Esophagus mucosa (tissue), 1 donor: ENCODE data around the gene SLC4A1AP. TPM values are rescaled to one million over a fixed set of nuclear protein-coding genes. Genes with fewer than 3 reads are reported as not detected.
"Not testable (repeated sequence)": the region's sequence is repeated elsewhere in the genome, so short reads cannot be mapped to it uniquely, and the experiment has no call there.

Experiments
- ATAC-seq: fragments of 200-7000 bp; cut with Tn5 transposase; one replicate; pipeline ENCODE4 v1.9.1; 2020
- total RNA-seq: library from RNA; stranded (reverse); gene quantifications from one replicate; pipeline ENCODE4 v1.2.4, GENCODE V29; 2023
- donor health status: DM: yes; HTN: yes; CAD: no.

Gene SLC4A1AP
- total RNA-seq, 1 donor from 2014 or later, result 13.3 TPM

GRCh38 chr2:27652790-27653189 is 10.9 kb upstream of the SLC4A1AP start:
- ATAC-seq, result no peak

DNA sequence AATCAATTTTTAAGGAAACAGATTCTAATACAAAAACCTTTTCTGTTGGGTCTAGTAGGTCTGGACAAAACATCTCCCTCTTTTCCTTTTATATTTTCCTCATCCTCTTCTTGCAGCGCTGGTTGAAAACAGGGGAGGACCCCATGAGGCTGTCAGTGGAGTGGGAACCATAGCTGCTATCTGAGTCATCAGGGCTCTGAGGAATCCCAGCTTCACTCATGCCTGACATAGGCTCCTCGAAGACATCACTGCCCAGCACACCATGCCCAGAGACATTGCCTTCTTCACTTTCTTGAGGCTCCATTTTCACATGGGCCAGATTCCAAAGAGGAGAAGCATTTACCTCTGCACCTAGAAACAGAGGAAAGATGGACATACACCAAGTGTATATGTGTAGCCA is 10.3 kb upstream of the SLC4A1AP start:
- no peak for ATAC-seq

- ATAC-seq, result peak; percentile 63
Observed at GRCh38 chr2:27655155-27655951, 8.3 kb upstream of the SLC4A1AP start.

GRCh38 chr2:27661371-27661770 is 2.3 kb upstream of the SLC4A1AP start:
- ATAC-seq, result no peak

DNA sequence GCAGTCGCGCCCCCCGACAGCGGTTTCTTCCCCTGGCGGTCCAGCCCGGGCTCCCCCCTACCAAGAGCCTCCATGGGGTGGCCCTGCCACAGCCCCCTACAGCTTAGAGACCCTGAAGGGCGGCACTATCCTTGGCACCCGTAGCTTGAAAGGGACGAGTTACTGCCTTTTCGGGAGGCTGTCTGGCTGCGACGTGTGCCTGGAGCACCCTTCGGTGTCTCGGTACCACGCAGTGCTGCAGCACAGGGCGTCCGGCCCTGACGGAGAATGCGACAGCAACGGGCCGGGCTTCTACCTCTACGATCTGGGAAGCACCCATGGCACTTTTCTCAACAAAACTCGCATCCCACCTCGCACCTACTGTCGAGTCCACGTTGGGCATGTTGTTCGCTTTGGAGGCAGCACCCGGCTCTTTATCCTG is 475 bp downstream of the SLC4A1AP start:
- ATAC-seq, result peak; percentile 39

- no peak for ATAC-seq
Observed at GRCh38 chr2:27664622-27665363, 1.1 kb downstream of the SLC4A1AP start.

DNA sequence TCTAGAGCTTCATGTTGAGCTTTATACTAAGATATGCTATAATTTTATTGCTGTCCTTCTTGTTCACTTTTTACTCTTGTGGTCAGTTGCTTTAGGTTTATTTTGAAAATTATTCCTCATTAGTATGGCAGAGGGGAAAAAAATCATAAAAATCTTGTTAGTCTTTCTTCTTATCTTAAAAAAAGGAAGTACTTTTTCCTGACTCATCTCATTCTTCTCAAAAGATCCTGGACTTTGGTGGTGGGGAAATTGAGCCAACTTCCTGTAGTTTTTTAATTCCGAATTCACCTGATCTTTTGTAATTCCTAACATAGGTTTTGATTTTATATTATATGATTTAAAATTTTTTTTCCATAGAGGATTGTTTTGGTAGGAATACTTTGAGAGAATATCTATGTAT is 3.8 kb downstream of the SLC4A1AP start:
- no peak for ATAC-seq

DNA sequence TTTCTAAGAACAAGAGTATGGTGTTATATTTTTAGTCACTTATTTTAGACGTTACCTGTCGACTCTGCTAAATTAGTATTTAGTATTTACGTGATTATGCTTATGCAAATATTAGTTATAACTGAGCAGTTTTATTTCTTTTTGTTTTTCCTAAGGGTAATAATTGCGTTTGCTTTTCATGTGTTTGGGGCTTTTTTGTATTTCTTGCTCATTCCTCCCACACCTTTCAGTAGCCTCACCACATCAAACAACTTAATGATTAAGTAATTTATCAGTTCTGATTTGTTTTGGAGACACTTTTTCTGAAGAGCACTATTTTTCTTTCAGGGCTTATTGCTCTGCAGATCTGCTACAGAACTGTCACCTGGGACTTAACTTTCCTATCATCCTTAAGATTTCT is 7.5 kb downstream of the SLC4A1AP start:
- ATAC-seq, result no peak

DNA sequence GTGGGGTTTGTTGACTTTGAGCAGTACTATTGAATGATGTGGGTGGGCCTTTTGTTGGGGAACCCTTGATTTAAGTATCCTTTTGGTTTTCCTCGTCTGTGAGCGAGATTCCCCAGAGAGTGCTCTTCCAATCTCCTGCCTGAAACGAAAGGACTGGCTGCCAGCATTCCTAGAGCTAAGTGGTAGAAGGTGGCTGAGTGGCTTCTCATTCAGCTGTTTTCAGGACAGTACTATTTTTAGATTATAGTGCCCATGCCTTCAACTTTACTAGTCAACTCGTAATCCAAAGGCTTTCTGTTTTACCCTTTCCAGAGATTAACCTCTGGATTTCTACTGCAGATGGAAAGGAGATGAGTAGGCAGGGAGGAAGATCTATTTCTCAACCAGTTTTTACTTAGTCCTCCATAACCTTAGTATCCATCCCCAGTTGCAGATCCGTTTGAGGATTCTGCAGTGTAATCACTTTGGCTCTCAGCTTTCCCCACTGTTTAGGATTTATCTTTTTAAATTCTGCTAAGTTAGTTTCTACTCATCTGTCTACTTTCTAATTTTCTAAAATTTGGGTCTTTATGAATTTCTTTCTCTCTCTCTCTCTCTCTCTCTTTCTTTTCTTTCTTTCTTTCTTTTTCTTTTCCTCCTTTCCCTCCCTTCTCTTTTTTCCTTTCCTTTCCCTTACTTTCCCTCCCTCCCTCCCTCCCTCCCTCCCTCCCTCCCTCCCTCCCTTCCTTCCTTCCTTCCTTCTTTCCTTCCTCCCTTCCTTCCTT is 9.2 kb downstream of the SLC4A1AP start:
- ATAC-seq, result no peak

DNA sequence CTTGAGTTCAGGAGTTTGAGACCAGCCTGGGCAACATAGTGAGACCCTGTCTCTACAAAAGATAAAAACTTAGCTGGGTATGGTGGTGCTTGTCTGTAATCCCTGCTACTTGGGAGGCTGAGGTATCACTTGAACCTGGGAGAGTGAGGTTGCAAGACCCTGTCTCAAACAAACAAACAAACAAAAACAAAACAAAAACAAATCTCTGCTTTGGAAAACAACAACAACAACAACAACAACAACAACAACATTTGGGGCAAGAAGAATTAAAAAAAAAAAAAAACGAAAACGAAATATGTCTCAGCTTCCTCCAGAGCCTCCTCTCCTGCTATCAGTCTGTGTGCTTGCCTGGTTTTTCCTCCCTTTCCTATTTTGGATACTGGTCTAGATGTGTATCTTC is 16.9 kb downstream of the SLC4A1AP start:
- no peak for ATAC-seq

DNA sequence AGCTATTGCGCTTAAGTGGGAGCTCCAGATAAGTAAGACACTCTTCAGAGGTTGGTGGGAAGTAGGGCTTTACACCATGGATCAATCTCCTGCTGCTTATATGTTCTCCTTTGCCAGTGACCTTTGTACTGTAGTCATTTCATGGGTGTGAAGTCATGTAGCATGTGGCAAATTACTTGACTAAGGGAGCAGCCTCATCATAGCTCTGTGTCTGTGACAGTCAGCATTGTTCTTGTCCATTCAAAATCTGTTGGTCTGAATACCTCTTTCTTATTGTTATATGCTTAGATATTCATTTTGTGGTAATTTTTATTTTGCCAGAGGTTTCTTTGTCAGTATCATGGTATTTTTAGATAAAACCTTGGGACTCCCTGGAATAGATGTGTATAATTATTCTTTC is 18.2 kb downstream of the SLC4A1AP start:
- peak; percentile 67 for ATAC-seq

- peak; percentile 81 for ATAC-seq
Observed at GRCh38 chr2:27682334-27682771, 18.7 kb downstream of the SLC4A1AP start.

DNA sequence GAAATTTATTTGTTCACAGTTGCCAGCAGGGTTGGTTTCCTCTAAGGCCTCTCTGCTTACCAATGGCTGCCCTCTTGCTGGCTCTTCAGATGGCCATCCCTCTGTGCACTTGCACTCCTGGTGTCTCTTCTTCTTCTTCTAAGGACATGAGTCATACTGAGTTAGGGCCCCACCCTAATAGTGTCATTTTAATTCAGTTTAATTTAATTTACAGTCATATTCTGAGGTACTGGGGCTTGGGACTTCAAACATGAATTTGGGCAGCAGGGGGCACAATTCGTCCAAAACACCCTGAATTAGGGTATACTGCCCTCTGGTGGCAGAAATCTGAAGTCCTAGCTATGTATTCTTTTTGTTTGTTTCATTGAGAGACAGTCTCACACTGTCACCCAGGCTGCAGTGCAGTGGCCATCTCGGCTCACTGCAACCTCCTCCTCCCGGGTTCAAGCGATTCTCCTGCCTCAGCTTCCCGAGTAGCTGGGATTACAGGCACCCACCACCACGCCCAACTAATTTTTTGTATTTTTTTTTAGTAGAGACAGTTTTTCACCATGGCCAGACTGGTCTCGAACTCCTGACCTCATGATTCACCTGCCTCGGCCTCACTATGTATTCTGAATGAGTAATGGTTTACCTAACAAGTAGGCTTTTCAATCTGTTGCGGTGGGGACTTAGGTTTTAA is 19.8 kb downstream of the SLC4A1AP start:
- ATAC-seq, result peak; percentile 76

DNA sequence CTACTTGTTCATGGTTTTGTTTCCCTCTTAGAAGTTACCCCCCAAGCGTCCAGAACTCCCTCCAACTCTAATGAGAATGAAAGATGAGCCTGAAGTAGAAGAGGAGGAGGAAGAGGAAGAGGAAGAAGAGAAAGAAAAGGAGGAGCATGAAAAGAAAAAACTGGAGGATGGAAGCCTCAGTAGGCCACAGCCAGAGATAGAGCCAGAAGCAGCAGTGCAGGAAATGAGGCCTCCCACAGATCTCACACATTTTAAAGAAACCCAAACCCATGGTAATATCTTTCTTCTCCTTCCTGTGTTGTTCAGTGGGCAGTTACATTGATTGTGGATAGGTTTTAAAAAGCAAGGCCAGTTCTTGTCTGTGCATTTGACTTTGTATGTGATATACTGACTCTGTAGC is 21.3 kb downstream of the SLC4A1AP start:
- not testable (repeated sequence) for ATAC-seq

- ATAC-seq, result no peak
Observed at GRCh38 chr2:27685577-27685976, 21.9 kb downstream of the SLC4A1AP start.

GRCh38 chr2:27687232-27687631 is 23.5 kb downstream of the SLC4A1AP start:
- ATAC-seq, result peak; percentile 35

DNA sequence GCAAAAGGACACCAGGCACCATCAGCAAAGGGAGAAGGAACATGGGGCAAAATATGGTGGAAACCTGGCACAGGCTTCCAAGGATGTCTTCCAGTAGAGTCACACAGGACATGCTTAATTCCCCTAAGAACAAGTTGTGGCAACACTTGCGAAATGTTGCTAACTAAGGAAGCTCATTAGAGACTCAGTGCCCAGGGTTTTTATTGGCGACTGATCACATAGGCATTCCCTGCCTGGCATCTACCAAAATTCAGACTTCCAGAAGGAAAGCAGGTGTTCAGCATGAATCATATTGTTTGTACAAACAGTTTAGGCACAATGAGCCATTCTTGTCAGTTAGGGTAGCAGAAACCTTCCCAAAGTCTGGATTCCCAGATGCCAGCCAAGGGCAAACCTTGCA is 25.7 kb downstream of the SLC4A1AP start:
- ATAC-seq, result peak; percentile 52

- no peak for ATAC-seq
Observed at GRCh38 chr2:27690052-27690451, 26.4 kb downstream of the SLC4A1AP start.

GRCh38 chr2:27697660-27698059 is 34.0 kb downstream of the SLC4A1AP start:
- no peak for ATAC-seq

DNA sequence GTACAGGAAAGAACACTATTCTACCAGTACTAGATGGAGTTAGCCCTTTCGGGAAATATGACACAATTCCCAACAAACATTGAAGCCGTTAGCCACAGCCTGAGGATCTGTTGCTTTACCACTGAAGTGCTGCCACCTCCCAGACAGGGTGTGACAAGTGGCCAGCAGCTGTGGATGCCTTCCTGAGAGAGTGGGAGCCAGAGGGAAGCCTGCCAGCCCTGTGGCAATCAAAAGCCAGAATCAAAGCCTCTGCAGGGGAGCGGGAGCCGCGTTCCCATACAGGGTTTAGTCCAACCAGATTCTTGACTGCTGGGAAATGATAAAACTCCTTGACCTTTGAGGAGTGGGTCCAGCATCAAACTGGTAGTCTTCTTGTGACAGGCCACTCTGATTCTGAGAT is 38.0 kb downstream of the SLC4A1AP start:
- ATAC-seq, result no peak

DNA sequence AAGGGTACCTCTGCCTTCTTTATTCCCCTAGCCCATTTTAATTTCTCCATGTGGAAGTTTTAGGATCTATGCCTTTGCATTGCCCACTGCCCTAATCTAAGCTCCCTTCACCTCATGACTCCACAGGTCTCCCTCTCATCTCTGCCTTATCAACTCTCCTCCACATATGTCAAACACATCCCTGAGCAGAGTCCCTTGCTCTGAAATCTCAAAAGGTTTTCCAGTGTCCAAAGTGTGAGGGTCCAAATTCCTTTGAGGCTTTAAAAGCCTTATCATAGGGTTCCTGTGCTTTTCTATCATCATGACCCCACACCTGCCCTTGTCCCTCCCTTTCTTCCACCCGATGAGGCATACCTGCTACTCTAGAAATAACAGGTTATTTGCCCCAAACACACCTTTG is 38.6 kb downstream of the SLC4A1AP start:
- ATAC-seq, result no peak

DNA sequence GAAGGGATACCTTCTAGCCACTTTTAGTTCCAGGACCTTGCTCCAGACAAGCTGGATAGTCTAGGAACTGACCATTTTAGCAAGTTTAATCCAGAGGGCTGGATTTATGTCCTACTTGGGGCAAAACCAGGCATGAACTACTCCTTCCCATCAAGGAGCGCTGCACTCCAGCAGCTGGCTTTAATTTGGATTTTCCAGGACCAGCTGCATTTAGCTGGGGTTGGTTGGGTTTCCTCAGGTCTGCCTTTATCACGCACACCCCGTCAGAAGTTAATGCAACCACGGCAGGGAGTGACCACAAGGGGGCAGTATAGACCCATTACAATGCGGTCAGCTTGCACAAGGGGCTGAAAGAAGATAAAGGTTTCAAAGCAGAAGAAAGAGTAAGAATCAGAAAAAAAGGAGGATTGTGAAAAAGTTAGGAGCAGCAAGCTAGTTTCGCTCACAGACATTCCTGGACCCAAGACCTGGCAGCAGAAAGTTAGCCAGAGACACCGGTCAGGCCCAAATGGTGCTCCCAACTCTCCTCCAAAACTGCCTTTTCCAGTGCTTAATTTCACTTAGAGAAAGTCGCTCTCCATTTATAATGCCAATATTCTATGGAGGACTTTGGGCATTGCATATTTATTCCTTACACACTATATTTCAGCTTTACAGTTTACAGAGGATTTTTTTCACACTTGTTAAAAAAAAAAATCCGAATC is 40.1 kb downstream of the SLC4A1AP start:
- peak; percentile 55 for ATAC-seq
